Skin epidermis (tissue), 12 donors: ENCODE measurements around the gene PRKCZ.

Source experiments
- H3K27ac ChIP-seq, 21 experiments: fragments of 200-600 bp; sonication (generic) in 11 of 21; one replicate each; pipeline ENCODE4 v1.5.0; 2020; ENCODE audit warnings: mild to moderate bottlenecking in 3 of 21, inconsistent platforms in 2 of 21, moderate library complexity in 2 of 21
- H3K4me3 ChIP-seq, 7 experiments: fragments of 200-600 bp; sonication (generic) in 2 of 7; one replicate each; pipeline ENCODE4 v1.5.0; 2020; ENCODE audit warnings: inconsistent platforms in 2 of 7, mild to moderate bottlenecking in 2 of 7, moderate library complexity in 1 of 7

Gene PRKCZ

DNA sequence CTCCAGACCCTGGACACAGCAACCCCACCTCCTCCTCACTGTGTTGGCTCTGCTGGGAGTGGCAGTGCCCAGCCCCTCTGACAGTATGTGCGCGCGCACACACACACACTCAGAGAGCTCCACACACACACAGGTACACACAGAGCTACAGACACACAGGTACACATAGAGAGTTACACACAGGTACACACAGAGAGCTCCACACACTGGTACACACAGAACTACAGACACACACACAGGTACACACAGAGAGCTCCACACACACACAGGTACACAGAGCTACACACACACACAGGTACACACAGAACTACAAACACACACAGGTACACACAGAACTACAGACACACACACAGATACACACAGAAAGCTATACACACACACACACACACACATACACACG is 6.3 kb upstream of the PRKCZ start:
- no peak overlapping the region for H3K4me3 ChIP-seq
- peak overlapping the region in 1 of 21 experiments; percentile 26 for H3K27ac ChIP-seq

DNA sequence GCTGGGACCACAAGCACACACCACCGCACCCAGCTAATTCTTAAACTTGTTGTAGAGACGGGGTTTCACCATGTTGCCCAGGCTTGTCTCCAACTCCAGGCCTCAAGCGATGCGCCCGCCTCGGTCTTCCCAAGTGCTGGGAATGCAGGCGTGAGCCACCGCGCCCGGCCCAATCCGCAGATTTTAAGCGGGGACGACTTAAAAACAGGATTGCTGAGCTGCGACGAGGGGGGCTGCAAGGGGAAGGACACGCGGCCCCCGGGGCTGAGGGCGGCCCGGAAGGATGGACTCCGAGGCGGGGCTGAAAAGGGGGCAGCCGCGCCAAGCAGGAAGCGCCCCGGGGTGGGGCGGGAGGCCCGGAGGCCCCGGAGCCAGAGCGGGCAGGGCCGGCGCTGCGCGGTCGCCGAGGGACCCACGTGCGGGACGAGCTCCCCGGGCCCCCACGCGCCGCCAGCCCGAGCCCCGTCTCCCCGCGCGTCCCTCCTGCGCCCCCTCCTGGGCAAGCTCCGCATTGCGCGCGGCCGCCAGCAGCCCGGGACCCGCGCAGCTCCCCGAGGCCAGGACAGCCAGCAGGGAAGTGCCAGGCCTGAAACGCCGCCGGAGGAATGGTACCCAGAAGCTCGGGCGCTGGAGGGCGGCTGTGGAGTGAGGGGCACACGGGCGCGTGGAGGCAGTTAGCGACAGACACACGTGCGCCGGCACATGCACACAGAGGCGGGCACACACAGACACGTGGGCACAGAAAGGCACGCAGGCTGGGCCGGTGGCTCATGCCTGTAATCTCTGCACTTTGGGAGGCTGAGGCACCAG is 5.5 kb upstream of the PRKCZ start:
- H3K27ac ChIP-seq = peak overlapping the region in 5 of 21 experiments; percentile 14 to 49 (median 41)
- peak overlapping the region in 6 of 7 experiments; percentile 8 to 27 (median 18) for H3K4me3 ChIP-seq

DNA sequence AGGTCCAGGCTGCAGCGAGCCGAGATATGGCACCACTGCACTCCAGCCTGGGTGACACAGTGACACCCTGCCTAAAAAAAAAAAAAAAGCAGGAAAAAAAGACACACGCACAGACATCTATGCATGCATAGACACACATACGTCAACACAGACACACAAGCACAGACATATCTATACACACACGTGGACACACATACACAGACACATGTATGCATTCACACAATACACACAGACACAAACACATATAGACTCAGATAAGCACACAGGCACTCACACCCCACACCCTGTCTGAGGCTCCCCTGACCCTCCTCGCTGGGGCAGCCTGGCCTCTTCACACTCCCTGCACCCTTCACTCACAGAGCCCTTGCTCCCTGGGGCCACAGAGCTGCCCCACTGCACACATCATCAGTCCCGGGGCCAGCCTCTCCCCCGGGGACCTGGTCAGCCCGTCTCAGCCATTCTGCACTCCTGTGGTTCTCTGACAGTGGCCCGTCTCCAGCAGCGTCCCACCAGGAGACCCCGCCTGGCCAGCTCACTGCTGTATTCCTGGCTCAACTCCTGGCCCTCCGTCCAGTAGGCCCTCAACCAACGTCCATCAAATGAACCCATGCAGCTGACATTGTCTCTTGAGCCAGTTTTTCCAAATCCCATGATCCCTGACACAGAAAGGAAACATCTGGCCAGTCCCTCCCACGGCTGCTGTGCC is 4.6 kb upstream of the PRKCZ start:
- Histone ChIP-seq H3K27ac (peak overlapping the region in 1 of 21 experiments; percentile 24), H3K4me3 (no peak overlapping the region)

DNA sequence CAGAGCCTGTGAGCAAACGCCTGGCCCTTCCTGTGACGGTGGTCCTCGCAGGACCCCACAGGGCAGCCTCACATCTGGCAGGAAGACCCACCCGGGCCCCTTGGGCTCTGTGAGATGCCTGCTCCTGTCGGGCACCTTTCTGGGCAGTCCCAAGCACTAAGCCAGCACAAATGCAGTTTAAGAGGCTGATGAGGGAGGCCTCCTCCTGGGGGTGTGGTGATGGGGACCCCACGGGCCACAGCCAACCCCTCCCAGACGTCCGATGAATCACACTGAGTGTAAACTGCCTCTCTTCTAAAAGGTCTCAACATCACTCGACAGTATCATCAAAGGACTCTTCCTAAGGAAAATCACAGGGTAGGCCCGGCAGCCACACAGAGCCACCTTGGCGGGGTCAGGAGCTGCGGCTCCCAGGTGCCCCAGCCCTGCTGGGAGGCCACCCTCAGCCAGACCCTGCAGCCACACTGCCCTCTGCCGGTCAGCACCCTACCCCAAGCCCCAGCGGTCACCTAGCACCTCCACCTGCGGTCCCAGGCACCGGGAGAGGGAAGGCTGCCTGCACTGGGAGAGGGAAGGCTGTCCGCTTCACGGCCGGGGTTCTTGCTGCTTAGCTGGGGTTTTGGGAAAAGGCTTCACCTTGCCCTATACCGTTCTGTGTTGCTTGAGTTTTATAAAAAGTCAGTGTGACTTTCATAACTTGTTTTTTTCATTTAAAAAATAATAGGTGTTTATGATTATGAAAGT is 3.9 kb upstream of the PRKCZ start:
- no peak overlapping the region for H3K4me3 ChIP-seq
- peak overlapping the region in 2 of 21 experiments; percentile 10 to 24 for H3K27ac ChIP-seq

DNA sequence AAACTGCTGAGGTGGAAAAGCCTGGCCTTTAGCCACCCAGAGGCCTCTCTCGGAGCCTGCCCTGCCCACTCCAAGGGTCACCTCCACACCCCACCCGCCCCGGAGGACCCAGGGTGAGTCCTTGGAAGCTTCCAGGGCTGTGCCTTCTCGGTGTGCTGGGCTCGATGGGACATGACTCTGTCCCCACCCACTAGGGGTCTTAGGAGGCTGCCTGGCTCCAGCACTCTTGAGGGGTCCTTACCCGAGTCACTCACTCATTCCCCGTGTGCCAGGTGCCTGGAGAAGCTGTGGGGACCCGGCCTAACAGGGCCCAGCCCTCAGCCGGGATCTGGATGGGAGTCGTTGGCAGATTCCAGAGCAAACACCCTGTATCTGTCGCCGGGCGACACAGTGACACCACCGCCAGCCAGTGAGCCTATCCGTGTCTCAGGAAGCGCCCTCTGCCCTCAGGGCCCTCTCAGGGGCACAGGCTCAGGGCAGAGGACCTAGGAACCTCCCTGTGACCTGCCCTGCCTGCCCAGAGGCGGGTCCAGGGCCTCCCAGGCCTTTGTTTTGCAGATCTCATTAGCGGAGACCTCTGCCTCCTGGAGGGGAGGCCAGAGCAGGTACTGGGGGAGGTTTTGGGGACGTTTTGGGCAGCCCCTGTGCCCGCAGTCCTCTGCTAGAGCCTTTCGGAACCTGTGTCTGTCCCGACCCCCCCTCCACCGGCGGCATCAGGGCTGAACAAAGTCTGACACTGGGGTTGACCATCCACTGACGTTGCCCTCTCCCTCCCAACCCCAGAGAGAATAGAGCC is 3.1 kb upstream of the PRKCZ start:
- Histone ChIP-seq H3K4me3 (no peak overlapping the region), H3K27ac (peak overlapping the region in 1 of 21 experiments; percentile 10)

DNA sequence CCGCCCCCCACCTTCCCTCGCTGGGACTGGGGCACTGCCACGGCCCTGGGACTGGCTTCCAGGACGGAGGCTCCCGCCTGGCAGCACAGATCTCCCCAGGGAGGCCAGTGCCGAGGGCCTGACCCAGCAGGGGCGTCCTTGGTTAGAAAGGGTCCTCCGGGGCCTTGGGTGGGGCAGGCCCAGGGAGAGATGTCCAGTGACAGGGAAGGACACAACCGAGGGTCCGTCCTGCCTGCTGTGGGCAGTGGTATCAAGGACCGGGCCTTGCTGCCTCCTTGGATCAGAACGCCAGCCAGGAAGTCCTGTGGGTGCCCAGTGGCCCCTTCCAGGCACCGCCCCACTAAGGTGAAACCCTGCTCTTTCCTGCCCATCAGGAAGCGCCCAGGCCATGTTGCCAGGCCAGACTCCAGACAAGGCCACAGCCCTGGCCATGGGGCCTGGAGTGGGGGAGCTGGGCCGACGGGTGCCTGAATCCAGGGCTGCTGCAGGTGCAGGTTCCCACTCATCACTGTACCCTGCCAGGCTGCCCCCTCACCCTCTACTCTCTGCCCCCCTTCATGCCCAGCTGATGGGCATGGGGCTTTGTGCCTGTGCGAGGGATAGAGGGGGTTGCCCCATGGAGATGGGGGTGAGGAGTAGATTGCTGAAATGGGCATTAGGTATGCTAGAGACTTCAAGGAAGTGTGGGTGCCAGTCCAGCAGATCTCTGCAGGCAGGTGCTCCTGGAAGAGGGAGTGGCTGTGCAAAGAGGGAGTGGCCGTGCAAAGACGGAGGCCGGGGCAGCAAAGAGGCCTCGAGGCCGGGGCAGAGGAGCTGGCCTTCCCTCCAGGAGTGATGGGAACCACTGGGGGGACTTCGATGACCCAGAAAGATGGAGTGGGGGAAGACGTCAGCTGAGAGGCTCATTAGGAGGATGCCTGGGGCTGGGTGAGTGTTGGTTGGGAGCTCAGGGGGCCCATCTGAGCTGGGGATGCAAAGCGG is 2.2 kb upstream of the PRKCZ start:
- H3K27ac ChIP-seq = no peak overlapping the region
- no peak overlapping the region for H3K4me3 ChIP-seq

DNA sequence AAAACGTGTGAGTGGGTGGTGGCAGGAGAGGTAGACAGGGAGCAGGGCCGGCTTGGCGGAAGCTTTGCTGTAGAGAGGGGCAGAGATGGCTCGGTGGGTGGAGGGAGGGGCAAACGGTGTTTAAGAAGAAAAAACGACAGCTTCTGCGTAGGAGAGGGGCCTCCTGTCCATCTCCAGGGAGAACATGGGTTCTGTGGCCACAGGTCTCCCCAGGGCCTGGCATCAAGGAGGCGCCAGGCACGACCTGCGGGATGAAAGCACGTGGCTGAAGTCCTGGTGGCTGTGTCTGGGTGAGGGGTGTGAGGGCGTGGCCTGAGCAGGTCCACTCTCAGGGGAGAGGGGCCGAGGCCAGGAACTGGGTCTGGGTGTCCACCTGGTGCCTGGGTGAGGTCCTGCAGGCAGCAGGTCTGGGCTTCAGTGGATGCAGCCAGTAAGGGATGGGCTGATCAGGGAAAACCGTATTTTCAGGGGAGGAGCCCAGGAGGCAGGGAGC is 940 bp upstream of the PRKCZ start:
- H3K4me3 ChIP-seq = peak overlapping the region; percentile 44 to 85 (median 68)
- H3K27ac ChIP-seq = peak overlapping the region in 10 of 21 experiments; percentile 58 to 85 (median 72)

DNA sequence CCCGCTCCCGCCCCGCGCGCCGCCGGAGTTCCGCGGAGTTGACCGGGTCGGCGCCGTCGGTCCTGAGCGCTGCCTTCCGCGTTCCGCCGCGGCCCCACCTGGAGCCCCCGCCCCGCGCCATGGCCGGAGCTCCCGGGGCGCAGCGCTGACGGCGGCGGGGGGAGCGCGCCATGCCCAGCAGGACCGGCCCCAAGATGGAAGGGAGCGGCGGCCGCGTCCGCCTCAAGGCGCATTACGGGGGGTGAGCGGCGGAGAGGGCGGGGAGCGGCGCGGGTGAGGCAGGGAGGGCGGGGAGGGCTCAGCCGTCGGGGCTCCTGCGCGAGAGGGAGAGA is 216 bp downstream of the PRKCZ start:
- Histone ChIP-seq H3K27ac (peak overlapping the region in 17 of 21 experiments; percentile 26 to 82 (median 68)), H3K4me3 (peak overlapping the region; percentile 44 to 85 (median 68))

DNA sequence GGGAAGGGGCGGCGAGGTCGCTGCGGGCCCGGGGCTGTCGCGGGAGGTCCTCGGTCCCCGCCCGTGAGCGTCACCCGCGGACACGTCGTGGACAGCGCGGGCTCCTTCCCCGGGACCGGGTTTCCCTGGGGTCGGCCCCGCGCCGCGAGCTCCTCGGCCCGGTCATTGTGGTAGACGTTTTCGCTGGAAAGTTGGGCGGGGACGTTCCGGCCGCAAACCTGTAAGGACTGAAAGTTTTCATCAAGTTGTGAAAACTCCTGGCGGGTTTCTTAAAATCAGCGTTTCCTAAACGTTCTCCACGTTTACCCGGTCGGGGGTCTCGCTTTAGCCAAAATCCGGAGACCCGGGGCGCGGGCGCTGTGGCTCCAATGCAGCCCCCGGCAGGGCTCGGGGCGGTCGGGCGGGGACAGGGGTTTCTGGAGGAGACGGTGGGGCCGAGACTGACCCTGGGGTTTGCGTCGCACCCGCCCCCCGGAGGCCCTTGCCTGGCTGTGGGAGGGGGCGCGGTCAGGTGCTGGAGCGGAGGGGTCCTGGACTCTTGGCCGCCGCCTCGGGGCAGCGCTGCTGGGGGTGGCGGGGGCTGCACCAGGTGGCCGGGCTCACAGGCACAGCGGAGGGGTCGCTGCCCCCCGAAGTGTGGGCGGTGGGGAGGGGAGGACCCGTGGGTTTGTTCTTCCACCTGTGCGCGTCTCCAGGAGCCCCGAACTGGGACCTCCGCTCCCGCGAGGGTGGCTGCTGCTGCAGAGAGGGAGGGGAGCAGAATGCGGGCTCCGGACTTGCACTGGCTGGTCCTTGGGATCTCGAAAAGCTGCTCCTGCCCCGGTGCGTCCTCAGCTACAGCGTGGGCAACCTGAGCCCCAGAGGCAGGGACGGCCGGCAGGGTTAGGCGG is 827 bp downstream of the PRKCZ start:
- H3K27ac ChIP-seq = peak overlapping the region in 17 of 21 experiments; percentile 26 to 82 (median 68)
- H3K4me3 ChIP-seq = peak overlapping the region; percentile 44 to 85 (median 68)

DNA sequence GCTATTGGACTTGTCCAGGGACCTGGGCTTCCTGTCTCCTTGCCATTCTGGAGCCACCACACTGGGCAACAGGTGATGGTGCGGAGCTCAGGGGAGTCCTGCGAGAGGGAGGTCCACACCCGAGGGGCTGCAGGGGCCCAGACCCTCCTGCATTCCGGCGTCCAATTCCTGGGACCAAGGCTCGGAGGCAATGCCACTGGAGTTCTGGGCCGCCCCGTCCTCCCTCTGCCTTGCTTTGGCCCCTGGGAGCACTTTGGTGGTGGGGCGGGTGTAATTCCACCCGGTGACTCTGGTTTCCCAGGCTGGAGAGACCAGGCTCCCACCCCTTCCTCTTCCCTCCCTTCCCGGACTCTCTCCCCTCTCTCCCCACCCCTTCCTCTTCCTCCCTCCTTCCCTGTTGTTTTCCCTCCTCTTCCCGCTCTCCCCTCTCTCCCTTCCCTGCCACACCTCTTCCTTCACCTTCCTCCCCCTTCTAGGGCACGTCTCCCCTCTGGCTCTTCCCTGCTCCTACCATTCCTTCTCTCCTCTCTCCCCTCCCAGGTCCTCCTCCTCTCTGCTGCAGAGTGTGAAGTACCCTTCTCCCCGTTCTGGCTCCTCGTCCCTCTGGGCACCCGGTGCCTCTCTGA is 2.0 kb downstream of the PRKCZ start:
- H3K27ac ChIP-seq = no peak overlapping the region
- H3K4me3 ChIP-seq = no peak overlapping the region

DNA sequence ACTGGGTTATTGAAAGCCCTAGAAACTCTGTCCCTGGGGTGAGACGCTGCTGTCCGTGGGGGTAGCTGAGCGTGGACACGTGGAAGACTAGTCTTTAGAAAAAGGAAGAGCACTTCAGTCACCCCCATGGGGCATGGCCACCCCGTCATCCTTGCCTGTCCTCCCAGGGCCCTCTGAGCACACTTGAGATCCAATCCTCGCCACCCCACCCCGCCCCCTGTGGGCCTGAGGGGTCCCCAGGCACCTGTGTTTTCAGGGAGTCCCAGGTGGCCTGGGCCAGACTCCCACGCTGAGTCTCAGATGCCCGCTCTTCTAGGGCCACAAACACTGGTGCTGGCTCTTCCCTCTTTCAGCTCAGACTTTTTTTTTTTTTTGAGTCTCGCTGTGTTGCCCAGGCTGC is 2.5 kb downstream of the PRKCZ start:
- Histone ChIP-seq H3K27ac (no peak overlapping the region), H3K4me3 (no peak overlapping the region)

DNA sequence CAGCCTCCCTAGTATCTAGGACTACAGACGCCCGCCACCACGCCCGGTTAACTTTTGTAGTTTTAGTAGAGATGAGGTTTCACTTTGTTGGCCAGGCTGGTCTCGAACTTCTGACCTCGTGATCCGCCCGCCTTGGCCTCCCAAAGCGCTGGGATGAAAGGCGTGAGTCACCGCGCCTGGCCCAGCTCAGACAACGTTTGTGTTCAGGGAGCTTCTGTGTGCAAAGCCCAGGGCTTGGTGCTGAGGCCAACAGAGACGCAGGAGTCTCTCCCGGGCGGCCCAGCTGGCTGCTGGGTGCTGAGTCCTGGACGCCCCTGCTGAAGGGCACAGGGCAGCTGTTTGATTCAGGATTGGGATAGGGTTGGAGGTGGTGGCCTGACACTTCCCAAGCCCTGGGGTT is 3.0 kb downstream of the PRKCZ start:
- H3K4me3 ChIP-seq = no peak overlapping the region
- no peak overlapping the region for H3K27ac ChIP-seq

DNA sequence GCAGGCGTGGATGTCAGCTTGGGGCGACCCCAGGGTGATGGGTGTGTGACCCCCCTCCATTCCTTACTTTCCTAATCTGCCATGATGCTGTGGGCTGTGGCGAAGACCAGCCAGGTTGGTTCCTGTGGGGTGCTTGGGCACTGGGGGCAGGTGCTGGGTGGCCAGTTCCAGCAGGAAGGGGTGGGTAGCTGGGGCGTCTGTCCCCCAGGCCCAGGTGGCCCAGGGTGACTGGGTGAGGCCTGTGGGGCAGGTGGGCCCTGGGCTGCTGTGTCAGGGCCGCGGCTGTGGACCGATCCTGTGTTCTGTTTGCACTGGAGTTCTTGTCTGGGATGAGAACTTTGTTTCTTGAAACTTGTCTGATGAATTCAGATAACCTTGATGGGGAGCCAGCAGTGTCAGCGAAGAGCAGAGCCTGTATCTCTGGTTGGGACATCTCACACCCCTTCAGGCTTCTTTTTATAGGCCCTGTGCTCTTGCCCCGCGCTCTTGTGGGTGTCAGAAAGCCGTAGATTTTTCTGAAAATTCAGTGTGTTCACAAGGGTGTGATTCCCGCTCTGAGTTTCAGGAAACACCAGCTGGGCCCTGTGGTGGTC is 3.7 kb downstream of the PRKCZ start:
- no peak overlapping the region for H3K4me3 ChIP-seq
- H3K27ac ChIP-seq = no peak overlapping the region

DNA sequence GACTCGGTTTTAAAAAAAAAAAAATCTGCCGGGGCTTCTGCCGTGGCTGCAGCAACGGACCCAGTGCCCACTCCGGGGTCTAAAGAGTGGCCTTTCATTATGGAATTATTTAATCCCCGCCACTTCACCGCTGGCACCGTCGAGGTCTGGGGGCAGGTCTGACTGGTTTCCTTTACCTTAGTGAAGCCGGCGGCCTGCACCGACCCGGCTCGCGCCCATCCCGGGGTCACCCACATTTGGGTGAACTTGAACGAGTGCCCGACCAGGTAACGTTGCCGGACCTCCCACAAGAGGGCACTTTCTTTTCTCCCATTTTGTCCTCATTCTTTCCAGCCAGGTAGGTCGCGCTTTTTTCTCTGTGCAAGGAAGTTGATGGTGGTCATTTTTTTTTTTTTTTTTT is 4.3 kb downstream of the PRKCZ start:
- no peak overlapping the region for H3K27ac ChIP-seq
- H3K4me3 ChIP-seq = no peak overlapping the region

DNA sequence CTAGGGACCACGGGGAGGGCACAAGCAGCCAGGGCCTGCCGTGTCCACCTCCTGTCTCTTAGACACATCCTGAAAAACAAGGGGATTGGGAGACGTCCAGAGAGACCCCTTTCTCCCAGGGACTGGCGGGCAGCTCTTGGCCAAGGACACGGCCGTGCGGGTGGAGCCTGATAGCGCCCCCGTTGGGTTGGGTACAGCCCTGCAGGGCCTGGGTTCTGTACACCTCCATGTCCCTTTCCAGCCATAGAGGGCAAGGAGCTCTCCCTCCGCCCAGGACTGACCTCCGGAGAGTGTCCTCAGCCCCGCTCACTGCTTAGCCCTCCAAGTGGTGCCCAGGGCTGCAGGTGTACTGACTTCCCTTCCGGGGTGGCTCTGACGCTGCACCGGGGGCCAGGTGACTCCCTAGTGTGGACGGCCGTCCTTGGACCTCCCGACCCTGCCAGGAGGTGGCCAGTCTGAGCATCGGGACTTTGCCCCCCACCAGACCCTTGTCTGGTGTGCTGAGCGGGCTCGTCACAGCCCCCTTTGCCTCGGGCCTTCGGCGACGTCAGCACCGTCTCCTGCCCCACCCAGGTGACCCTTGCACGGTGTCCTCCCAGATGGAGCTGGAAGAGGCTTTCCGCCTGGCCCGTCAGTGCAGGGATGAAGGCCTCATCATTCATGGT is 5.8 kb downstream of the PRKCZ start:
- H3K4me3 ChIP-seq = no peak overlapping the region
- no peak overlapping the region for H3K27ac ChIP-seq

DNA sequence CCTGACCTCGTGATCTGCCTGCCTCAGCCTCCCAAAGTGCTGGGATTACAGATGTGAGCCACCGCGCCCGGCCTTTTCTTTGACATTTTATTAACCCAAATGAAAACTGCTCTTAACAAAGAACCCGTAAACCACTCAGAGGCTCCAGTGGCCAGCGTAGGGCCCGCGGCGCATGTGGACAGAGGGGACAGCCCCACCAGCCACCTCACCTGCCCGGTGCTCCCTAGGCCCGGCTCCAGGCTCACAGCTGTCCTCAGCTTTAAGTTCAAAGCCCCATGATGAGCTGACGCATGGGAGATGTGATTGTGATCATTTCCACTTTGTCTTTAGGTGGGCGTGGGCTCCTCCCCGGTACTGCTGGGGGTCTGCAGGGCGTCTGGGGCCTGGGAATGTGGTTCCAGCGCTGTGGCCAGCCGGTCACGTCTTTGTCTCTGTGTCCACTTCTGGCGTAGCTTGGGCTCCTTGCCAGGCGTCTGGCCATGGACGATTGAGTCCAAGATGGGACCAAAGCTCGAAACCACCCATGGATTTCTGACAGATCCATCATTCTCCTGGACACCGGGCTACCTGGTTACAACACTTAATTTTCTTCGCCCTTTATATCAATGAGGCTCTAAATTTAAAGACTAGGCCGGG is 6.9 kb downstream of the PRKCZ start:
- no peak overlapping the region for H3K4me3 ChIP-seq

More for the DNA sequence above, 6.9 kb downstream of the PRKCZ start:
- H3K27ac ChIP-seq = no peak overlapping the region
